Measurements from ENCODE around the gene ASB7.
"Not testable (repeated sequence)": the region's sequence is repeated elsewhere in the genome, so short reads cannot be mapped to it uniquely, and the experiment has no call there.

Gene ASB7

DNA sequence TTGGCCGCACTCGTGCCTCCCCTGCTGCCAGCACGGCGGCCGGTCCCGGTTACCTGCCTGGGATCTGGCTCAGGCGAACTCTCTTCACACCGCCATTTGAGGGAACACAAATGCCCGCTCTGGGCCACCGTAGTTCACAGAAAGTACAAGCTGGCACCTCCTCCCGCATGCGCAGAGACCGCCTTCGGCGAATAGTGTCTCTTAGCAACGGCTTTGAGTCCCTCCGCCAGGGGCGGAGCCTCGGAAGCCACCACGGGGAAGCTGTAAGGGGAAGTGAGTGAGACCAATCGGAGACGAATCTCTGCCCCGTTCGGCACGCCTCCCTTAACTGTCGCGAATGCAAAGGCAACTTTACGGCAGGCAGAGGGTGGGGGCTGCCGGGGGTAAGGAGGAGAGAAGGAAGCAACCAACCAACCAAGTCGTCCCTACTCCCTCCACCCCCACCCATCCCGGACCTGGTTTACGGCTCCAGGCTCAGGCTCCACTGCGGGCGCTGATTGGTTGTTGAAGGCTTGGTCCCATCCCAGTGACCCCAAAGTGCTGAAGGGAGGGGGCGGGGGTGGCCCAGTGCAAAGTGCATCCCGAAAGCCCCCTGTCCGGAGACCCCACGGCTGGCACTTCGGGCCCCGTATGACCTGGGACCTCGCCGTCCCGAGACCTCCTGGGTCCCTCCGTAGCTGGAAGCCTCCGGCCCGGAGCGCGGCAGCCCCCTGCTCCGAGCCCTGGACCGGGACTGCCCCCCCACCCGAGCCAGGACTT lies at the start of gene ASB7, which contains the start of gene LINS1:
ASB7 (plus strand) TSS at position 526 of the 759 bp plus-strand sequence. CDS start 9,628 bp downstream, outside the sequence.
LINS1 (minus strand) TSS at position 121 of the 759 bp plus-strand sequence. CDS start 21,342 bp downstream, outside the sequence.
- DNase-seq: peak; percentile 99

DNA sequence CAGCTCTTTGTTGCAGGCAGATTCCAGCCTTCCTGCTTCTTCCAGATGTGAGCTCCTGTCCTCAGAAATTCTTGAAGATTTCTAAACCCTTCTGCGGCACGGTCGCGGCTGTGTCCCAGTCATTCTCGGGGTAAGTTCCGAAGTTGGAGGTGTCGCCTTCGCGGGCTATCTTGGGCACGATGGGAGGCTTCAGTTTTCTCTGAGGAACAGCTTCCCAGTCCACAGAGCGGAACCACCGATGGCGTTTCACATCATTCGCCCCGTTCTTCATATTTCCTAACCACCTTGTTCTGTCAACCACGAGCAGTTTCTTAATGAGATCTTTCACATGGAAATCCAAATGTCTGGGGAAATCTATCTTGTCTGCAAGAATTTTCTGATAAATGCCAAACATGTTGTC lies 48.9 kb upstream of the ASB7 start:
- no peak for DNase-seq

GRCh38 chr15:100558771-100559254 lies 43.6 kb upstream of the ASB7 start:
- DNase-seq: no peak

GRCh38 chr15:100559330-100559729 lies 43.1 kb upstream of the ASB7 start:
- DNase-seq: no peak

DNA sequence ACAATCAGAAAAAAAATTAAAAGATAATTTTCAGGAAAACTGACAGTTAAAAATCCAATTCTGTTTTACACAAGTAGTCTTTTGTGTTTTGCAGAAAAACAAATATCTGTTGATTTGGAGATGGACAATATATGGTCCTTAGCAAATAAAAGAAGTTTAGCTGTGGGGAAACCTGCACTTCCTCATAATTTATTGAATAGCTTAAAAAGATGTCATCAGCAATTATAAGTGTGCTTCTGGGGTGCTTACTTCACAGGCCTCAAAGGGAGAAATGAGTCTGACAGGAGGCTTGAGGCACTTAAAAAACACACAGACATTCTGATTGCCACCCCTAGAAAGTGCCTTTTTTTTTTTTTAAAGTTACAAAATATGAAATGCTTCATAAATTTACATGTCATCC lies 42.1 kb upstream of the ASB7 start:
- DNase-seq: no peak

GRCh38 chr15:100565591-100565990 lies 36.8 kb upstream of the ASB7 start:
- DNase-seq: no peak

DNA sequence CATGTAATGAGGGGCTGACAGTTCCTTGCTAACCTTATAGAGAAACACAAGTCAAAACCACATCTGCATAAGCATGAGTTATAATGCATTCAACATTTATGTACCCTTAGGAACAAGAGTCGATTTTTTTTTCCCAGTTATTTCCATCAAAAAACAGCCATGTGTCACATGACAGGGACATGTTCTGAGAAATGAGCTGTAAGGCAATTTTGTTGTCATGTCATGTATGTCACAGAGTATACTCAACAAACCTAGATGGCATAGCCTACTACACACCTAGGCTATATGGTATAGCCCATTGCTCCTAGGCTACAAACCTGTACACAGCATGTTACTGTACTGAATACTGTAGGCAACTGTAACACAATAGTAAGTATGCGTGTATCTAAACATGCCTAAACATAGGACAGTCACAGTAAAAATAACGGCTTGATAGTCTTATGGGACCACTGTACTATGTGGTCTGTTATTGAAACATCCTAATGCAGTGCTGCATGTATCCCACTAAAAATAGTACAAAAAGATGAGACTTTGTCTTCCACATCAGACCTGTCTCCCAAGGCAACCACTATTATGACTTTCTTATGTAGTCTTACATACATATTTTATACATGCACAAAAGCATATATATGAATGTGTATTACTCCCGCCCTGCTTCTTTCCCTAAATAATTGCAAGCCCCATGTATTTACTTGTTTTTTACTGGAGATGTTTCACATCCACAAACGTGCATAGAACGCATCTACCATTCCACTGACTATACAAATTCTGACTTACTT lies 35.4 kb upstream of the ASB7 start:
- DNase-seq: no peak

DNA sequence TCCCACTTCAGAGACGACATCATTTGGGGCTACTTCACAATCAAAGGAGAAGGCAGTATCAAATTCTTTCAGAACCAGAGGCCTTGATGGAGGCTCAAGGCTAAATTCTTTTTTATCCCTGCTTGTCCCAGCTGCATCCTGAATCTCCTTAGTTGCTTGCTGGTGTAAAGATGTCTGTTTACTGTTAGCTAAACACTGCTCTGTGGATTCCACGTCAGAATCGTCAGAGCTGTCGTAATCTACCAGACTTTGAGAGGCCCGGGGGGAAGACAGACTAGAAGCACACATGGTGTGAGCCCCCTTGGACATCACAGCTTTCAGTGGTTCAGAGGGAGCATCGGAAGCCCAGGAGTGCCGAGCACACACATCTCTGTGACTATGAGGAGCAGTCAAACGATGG lies 33.0 kb upstream of the ASB7 start:
- DNase-seq: no peak

- no peak for DNase-seq
Observed at GRCh38 chr15:100570275-100570674, 32.1 kb upstream of the ASB7 start.

GRCh38 chr15:100570735-100571313 lies 31.6 kb upstream of the ASB7 start:
- no peak for DNase-seq

GRCh38 chr15:100571592-100572167 lies 30.7 kb upstream of the ASB7 start:
- DNase-seq: no peak

GRCh38 chr15:100572362-100572983 lies 29.9 kb upstream of the ASB7 start:
- no peak for DNase-seq

DNA sequence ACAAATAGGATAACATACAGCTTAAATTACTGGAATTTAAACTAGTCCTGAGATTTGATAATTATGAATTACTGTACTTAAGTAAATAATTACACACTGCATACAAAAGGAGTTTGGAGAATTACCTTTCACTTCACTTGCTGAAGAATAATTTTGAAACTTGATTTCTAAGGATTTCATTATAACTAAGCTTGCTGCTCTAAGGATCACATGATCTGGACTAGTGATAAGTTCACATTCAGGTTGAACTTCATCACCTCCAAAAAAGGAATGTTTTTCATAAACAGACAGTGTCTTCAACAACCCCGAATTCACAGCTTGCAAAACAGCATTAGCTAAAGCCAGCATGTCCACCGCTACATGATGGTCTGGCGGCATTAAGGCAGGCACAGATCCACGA lies 28.9 kb upstream of the ASB7 start:
- DNase-seq: no peak

- no peak for DNase-seq
Observed at GRCh38 chr15:100580414-100580813, 22.0 kb upstream of the ASB7 start.

DNA sequence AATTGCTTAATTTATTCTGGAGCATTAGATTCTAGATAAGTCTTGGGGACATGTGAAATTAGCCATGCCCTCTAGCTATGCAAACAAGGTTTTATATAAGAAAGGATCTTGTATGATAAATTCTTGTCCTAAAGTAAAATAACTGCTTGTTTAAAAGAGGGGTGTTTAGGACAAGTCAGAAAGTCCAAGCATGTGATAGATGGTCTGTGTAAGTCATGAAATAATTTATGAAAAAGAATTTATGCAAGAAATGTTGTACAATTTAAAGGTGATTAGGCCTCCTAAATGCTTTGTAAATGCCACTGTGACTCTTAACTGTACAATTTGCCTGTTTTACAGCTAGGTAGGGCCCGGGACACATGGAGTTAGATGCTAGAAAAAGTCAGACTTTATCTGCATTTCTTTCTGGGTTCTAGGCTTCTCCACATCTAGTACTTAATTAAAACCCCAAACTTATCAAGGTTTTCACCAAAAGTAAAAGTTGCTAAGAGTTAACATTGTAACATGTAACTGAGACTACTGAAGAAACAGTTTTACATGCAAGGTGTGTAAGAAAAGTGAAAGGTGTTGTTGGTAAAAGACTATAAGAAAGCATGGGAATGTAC lies 13.6 kb upstream of the ASB7 start:
- no peak for DNase-seq

DNA sequence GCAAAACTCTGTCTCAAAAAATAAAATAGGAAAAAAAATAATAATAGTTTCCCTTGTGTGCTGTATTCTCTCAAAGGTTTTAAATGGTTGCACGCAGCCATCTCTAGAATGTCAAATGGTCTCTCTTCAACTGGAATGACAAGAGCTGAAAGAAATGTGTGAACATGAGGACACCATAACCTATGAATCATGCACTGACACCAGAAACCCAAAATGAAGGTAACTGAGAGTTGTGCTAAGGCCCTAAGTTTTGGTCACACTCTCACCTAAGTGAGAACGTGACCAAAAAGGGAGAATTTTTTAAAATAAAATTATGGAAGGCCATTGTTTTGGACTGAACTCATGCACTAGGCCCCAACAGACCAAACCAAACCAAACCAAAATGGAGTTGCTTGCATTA lies 11.2 kb upstream of the ASB7 start:
- not testable (repeated sequence) for DNase-seq

DNA sequence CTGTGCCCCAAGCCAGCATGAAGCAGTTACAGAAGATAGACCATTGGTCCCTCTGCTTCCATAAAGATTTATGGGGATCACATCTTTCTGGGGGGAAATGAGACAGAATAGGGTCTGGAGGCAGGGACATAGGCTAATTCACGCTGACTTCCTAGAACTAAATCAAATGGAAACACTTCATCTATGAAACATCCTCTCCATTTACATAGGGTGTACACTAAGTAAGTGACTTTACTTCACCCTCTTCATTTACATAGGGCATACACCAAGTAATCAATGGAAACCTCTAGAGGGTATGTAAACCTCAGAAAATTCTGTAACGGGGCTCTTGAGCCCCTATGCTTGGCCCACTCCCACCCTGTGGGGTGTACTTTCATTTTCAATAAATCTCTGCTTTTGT lies 10.6 kb upstream of the ASB7 start:
- DNase-seq: no peak

- DNase-seq: no peak
Observed at GRCh38 chr15:100592898-100593297, 9.5 kb upstream of the ASB7 start.

DNA sequence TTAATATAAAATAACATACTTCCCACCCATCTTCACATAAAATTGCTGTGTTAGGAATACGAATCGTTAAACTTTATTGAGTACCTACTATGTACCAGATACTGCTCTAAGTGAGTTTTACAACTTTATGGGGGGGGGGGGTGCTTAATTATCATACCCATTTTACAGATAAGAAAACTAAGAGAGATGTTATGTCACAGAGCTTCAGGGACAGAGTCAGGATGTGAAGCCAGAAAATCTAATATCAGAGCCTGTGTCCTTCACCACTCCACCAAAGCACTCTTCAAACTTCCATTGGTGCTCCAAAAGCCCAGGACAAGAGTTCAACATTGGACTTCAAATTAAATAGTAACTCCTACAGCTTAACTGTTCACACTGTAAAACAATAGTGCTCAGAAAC lies 9.0 kb upstream of the ASB7 start:
- no peak for DNase-seq

- peak; percentile 39 for DNase-seq
Observed at GRCh38 chr15:100595964-100596363, 6.4 kb upstream of the ASB7 start.

- peak; percentile 96 for DNase-seq
Observed at GRCh38 chr15:100596792-100597191, 5.6 kb upstream of the ASB7 start.

DNA sequence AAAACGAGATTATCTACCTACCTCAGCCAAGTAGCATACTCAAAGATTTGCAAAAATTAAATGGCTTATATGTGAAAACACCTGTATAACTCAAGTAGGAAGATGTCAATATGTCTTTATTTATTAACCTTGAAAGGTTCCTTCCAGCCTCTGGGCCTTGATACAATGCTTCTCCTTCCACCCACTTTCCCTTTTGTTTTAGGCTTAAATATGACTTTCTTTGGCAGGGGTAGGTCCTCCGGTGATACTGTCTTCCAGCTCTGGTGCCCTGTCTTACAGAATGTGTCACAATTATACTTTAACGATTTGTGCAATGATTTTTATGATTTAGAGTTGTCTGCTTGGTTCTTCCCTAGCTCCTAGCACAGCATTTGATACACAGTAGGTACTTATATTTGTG lies 4.5 kb upstream of the ASB7 start:
- no peak for DNase-seq
